GM12892 (cell line): ENCODE measurements around the gene MED31.

Source experiments
- POLR2A ChIP-seq: IDR thresholded peaks from 2 replicates; pipeline ENCODE4 v1.6.1; 2011; ENCODE audit warnings: low read depth, low read length, control low read depth
- POLR2AphosphoS5 ChIP-seq: IDR thresholded peaks from 2 replicates; pipeline ENCODE4 v1.6.1; 2011; ENCODE audit warnings: low read depth, low read length, control low read depth

- TF ChIP-seq POLR2AphosphoS5 (no peak), POLR2A (no peak)
Observed at GRCh38 chr17:6641247-6641863, 10.1 kb downstream of the MED31 start.
